ENCODE results near the gene TNFRSF9. TPM values are rescaled to one million over a fixed set of nuclear protein-coding genes. Genes with fewer than 3 reads are reported as not detected.

The TNFRSF9 gene
- total and polyA plus RNA-seq, 4 donors, result 0.36 to 0.42 TPM; not detected in 2

Other genes starting within 250 kb of the TNFRSF9 start
- gene VAMP3, start 169.5 kb downstream of the TNFRSF9 start, total RNA-seq, result 100 to 1,000 TPM; 107 to 112 TPM
- gene VAMP3, start 169.5 kb downstream of the TNFRSF9 start, polyA plus RNA-seq, result 100 to 1,000 TPM in 1 of 2 donors, 10 to 100 TPM in 1; 95.8 to 141 TPM
- 10 to 100 TPM in 1 of 2 donors, 1 to 10 TPM in 1; 8.9 to 49.0 TPM for gene PER3, start 156.5 kb downstream of the TNFRSF9 start, total RNA-seq
- 10 to 100 TPM in 1 of 2 donors, 1 to 10 TPM in 1; 4.4 to 21.2 TPM for gene PER3, start 156.5 kb downstream of the TNFRSF9 start, polyA plus RNA-seq
- gene UTS2, start 87.8 kb downstream of the TNFRSF9 start, total RNA-seq, result under 1 TPM; 0.26 to 0.27 TPM
- 1 to 10 TPM in 1 of 2 donors, under 1 TPM in 1; 0.38 to 1.1 TPM for gene UTS2, start 87.8 kb downstream of the TNFRSF9 start, polyA plus RNA-seq
- gene PARK7, start 20.9 kb upstream of the TNFRSF9 start, total RNA-seq, result 100 to 1,000 TPM; 192 to 201 TPM
- gene PARK7, start 20.9 kb upstream of the TNFRSF9 start, polyA plus RNA-seq, result 100 to 1,000 TPM; 322 to 503 TPM
- 100 to 1,000 TPM; 153 to 258 TPM for gene ERRFI1, start 85.5 kb upstream of the TNFRSF9 start, total RNA-seq
- gene ERRFI1, start 85.5 kb upstream of the TNFRSF9 start, polyA plus RNA-seq, result 10 to 100 TPM; 33.3 to 87.6 TPM